ENCODE results near the gene OSBPL6.
A peak's percentile ranks its signal among the peaks of the same experiment; 100 is the strongest.

The OSBPL6 gene

GRCh38 chr2:178391701-178392100 is 197.4 kb downstream of the OSBPL6 start:
- H3K4me3 ChIP-seq (ENCODE audit: low read depth, low read length): no peak overlapping the region
- DNase-seq (ENCODE audit: low read depth): no peak
- no peak for TF ChIP-seq CTCF (IDR thresholded peaks at IDR 0.05; ENCODE audit: low read depth, low read length)
- TF ChIP-seq POLR2A (IDR thresholded peaks at IDR 0.05; ENCODE audit: extremely low read depth, insufficient read length): no peak
- no peak for TF ChIP-seq MAX (IDR thresholded peaks at IDR 0.05; ENCODE audit: low read depth, low read length)
- TF ChIP-seq MYC (IDR thresholded peaks at IDR 0.05; ENCODE audit: low read depth, low read length): no peak

GRCh38 chr2:178392215-178392614 is 197.9 kb downstream of the OSBPL6 start:
- no peak for DNase-seq (ENCODE audit: low read depth)
- no peak for TF ChIP-seq POLR2A (IDR thresholded peaks at IDR 0.05; ENCODE audit: extremely low read depth, insufficient read length)
- TF ChIP-seq CTCF (IDR thresholded peaks at IDR 0.05; ENCODE audit: low read depth, low read length): no peak
- TF ChIP-seq MAX (IDR thresholded peaks at IDR 0.05; ENCODE audit: low read depth, low read length): no peak
- no peak for TF ChIP-seq MYC (IDR thresholded peaks at IDR 0.05; ENCODE audit: low read depth, low read length)

DNA sequence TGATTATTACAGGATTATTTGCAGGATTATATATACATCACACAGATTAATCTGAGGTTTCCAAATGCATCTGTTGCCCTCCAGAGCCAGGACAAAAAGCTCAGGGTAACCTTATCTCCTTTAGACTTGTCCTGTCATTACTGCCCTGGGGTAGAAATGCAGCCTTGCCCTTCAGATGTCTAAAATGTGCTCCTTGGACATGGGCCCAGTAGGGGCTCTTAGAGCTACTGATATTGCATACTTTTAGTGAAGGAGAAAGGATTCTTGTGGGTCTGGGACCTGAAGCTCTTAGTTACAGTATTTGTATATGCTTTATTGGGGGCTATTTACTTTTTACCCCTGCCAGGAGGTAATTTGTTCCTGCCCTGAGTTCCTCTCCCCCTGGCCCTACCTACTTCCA is 200.5 kb downstream of the OSBPL6 start:
- no peak overlapping the region for H3K4me3 ChIP-seq (ENCODE audit: low read depth, low read length)
- DNase-seq (ENCODE audit: low read depth): no peak
- no peak for TF ChIP-seq MAX (IDR thresholded peaks at IDR 0.05; ENCODE audit: low read depth, low read length)

More at GRCh38 chr2:178392215-178392614, 197.9 kb downstream of the OSBPL6 start:
- no peak overlapping the region for H3K4me3 ChIP-seq (ENCODE audit: low read depth, low read length)

- no peak overlapping the region for H3K4me3 ChIP-seq (ENCODE audit: low read depth, low read length)
- DNase-seq (ENCODE audit: low read depth): no peak
- no peak for TF ChIP-seq MAX (IDR thresholded peaks at IDR 0.05; ENCODE audit: low read depth, low read length)
- TF ChIP-seq CTCF (IDR thresholded peaks at IDR 0.05; ENCODE audit: low read depth, low read length): no peak
- no peak for TF ChIP-seq MYC (IDR thresholded peaks at IDR 0.05; ENCODE audit: low read depth, low read length)
- no peak for TF ChIP-seq POLR2A (IDR thresholded peaks at IDR 0.05; ENCODE audit: extremely low read depth, insufficient read length)
Observed at GRCh38 chr2:178395295-178395694, 201.0 kb downstream of the OSBPL6 start.

DNA sequence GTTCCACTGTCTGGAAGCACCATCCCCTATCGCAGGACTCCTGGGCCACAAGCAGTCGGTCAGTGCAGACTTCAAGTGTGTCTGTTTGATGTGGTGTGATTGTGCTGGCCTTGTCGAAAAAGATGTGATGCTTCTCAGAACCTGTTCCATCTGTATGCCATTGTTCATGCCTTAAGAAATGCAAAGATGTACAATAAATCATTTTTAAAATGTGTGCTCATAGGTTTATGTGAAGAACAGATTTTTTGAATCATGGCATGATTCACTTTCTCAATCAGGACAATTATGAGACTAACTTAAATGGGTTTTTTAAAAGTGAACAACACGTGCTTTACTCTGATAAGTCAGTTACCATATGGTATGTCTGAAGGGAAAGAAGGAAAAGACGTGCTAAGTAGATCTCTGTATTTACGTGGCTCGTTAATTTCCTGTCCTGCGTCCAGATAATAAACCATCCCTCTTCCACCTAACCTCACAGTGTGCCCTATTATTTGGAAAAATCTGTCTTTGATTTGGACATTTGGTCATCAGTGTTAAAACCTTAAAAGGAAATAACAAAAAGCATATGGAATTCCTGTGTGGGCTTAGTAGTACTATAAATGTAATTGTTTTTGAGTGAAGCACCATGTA is 201.7 kb downstream of the OSBPL6 start:
- no peak overlapping the region for H3K4me3 ChIP-seq (ENCODE audit: low read depth, low read length)
- no peak for DNase-seq (ENCODE audit: low read depth)

DNA sequence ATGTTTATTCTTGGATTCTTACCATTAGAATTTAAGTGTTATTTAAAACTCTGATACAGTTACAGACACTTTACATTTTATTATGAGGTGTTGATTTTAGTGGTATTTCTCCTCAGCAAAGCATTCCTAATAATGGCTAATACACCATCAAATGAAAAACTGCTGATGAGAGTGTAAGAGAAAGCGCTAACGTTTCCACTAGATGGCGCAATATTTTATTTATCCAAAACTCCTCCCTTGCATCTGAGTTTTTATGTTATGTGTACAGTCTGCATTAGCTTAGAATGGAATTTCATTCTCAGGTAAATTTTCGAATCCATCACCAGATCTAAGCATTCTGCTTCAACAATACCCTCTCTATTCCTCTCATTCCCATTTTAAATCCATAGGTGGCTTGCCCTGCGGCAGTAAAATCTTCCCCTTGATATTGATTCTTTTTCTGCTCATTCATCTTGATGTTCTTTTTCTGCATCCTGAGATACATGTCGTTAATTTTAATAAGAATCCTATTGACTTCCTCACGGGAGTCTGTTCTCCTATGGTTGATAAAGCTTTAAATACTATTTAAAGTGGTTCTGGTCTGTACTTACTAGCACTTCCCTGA is 202.8 kb downstream of the OSBPL6 start:
- TF ChIP-seq CTCF (IDR thresholded peaks at IDR 0.05; ENCODE audit: low read depth, low read length) (peak; percentile 48), MAX (IDR thresholded peaks at IDR 0.05; ENCODE audit: low read depth, low read length) (no peak)
- peak; percentile 64 for DNase-seq (ENCODE audit: low read depth)
- no peak overlapping the region for H3K4me3 ChIP-seq (ENCODE audit: low read depth, low read length)

More for the DNA sequence above, 201.7 kb downstream of the OSBPL6 start:
- TF ChIP-seq MYC (IDR thresholded peaks at IDR 0.05; ENCODE audit: low read depth, low read length): no peak

Measured in NB4 (cell line).